Measurements from ENCODE around the gene COL25A1. TPM values are rescaled to one million over a fixed set of nuclear protein-coding genes. Genes with fewer than 3 reads are reported as not detected.

The COL25A1 gene
- total RNA-seq, 1 experiment from 2014 or later: not detected

DNA sequence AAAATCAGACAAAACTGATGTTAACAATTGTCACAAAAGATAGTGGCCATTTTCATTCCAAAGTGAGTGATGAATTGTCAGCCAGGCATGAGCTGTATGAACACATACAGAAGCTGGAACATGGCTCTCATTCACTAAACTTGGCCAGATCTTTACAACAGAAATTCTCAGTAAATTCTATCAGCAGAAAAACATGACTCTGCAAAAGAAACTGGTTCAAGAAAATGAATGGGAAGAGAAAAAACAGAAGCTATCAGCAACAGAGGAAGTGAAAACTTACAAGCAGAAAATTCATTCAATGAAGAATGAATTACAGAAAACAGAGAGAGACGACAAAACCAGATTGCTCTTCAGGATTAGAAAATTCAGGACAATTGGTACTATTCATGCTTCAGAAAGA, 249.6 kb downstream of the COL25A1 start (continued):
- TF ChIP-seq SP1 (IDR thresholded peaks at IDR 0.05; ENCODE audit: low read depth): no peak

DNA sequence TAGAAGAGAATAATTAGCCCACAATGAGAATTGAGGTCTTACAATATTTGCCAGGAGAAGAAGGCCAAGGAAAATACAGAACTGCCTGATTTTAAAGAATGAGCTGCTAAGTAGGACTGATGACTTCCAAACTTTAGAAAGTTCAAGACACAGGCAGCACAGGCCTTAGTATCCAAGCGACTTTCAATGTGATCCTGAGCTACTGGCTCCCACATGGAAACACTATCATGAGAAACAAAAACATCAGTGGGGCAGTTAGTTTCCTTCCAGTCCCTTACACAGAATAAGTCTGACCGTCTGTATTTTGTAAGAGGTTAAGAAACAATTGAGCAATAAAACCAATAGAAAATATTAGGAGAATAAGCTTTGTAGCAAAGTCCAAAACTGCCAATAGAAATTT, 251.4 kb downstream of the COL25A1 start:
- RAD21 ChIA-PET (ENCODE audit: low non-redundant PET in 1 of 2, low total read pairs in 2 of 2, uncharacterized antibody in 2 of 2, unreplicated experiment in 2 of 2): no interaction called here
- no peaks in the 10 kb centered on the region for H3K4me1 ChIP-seq (ENCODE audit: control insufficient read depth in 1 of 2, insufficient read depth in 2 of 2, low read length in 2 of 2)
- H3K36me3 ChIP-seq (ENCODE audit: control insufficient read depth in 1 of 2, insufficient read depth in 2 of 2, low read length in 2 of 2): no peaks in the 10 kb centered on the region
- H3K9me2 ChIP-seq (ENCODE audit: insufficient read depth): no peaks in the 10 kb centered on the region
- no peaks in the 10 kb centered on the region for H3K79me2 ChIP-seq (ENCODE audit: insufficient read depth, low read length)
- H2AFZ ChIP-seq (ENCODE audit: low read depth, low read length, poor library complexity, severe bottlenecking): no peak overlapping the region
- DNase-seq (ENCODE audit: low read depth, low spot score): no peak
- TF ChIP-seq CBX3 (IDR thresholded peaks at IDR 0.05; ENCODE audit: low read depth) (no peak), ZFX (IDR thresholded peaks at IDR 0.05) (no peak), FOSL1 (IDR thresholded peaks at IDR 0.05; ENCODE audit: low read depth) (no peak), TCF7L2 (IDR thresholded peaks at IDR 0.05; ENCODE audit: borderline replicate concordance, extremely low read depth, insufficient read depth, insufficient read length) (no peak), ATF3 (IDR thresholded peaks at IDR 0.05) (no peak), ZNF274 (IDR thresholded peaks at IDR 0.05; ENCODE audit: low read depth, low read length) (no peak), REST (IDR thresholded peaks at IDR 0.05; ENCODE audit: low read depth) (no peak), CTCF (IDR thresholded peaks at IDR 0.05 in 2 of 3, conservative IDR thresholded peaks at IDR 0.05 in 1 of 3; ENCODE audit: borderline replicate concordance in 1 of 3, insufficient read depth in 1 of 3, low read depth in 2 of 3, low read length in 2 of 3) (no peak), ELF1 (IDR thresholded peaks at IDR 0.05; ENCODE audit: borderline replicate concordance, low read depth) (no peak), SIN3A (IDR thresholded peaks at IDR 0.05; ENCODE audit: low read depth) (no peak), RAD21 (IDR thresholded peaks at IDR 0.05; ENCODE audit: low read depth) (no peak), SRF (IDR thresholded peaks at IDR 0.05; ENCODE audit: low read depth) (no peak), POLR2AphosphoS5 (IDR thresholded peaks at IDR 0.05; ENCODE audit: low read depth, low read length) (no peak), CEBPB (IDR thresholded peaks at IDR 0.05; ENCODE audit: low read depth) (no peak), POLR2A (IDR thresholded peaks at IDR 0.05; ENCODE audit: borderline replicate concordance, extremely low read depth, insufficient read depth, insufficient read length) (no peak), SP1 (IDR thresholded peaks at IDR 0.05; ENCODE audit: low read depth) (no peak), JUND (IDR thresholded peaks at IDR 0.05) (no peak), YY1 (IDR thresholded peaks at IDR 0.05; ENCODE audit: extremely low read depth, insufficient replicate concordance, low read depth, low read length) (no peak)
- TF ChIP-seq, protein P1, sequence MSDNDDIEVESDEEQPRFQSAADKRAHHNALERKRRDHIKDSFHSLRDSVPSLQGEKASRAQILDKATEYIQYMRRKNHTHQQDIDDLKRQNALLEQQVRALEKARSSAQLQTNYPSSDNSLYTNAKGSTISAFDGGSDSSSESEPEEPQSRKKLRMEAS (IDR thresholded peaks at IDR 0.05): no peak
- TF ChIP-seq, protein P2, sequence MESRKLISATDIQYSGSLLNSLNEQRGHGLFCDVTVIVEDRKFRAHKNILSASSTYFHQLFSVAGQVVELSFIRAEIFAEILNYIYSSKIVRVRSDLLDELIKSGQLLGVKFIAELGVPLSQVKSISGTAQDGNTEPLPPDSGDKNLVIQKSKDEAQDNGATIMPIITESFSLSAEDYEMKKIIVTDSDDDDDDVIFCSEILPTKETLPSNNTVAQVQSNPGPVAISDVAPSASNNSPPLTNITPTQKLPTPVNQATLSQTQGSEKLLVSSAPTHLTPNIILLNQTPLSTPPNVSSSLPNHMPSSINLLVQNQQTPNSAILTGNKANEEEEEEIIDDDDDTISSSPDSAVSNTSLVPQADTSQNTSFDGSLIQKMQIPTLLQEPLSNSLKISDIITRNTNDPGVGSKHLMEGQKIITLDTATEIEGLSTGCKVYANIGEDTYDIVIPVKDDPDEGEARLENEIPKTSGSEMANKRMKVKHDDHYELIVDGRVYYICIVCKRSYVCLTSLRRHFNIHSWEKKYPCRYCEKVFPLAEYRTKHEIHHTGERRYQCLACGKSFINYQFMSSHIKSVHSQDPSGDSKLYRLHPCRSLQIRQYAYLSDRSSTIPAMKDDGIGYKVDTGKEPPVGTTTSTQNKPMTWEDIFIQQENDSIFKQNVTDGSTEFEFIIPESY (IDR thresholded peaks at IDR 0.05; ENCODE audit: extremely low read depth, insufficient replicate concordance, low read length): no peak
- H3K9ac ChIP-seq (ENCODE audit: low read length): no peak overlapping the region
- POLR2A ChIA-PET: no interaction called here
- CTCF ChIA-PET: no interaction called here
- ATAC-seq: no peak
- H3K27ac ChIP-seq (ENCODE audit: low read depth, low read length): no peak overlapping the region
- no peaks in the 10 kb centered on the region for H3K9me3 ChIP-seq (ENCODE audit: control insufficient read depth in 1 of 2, insufficient read depth in 1 of 2, low read depth in 1 of 2, low read length in 2 of 2)
- H3K4me2 ChIP-seq (ENCODE audit: low read length): no peak overlapping the region
- intact Hi-C loops (cut with micrococcal nuclease): no loop called here
- H4K20me1 ChIP-seq (ENCODE audit: insufficient read depth): no peaks in the 10 kb centered on the region
- BruUV-seq (replicated peaks): no TSS peak
- H3K27me3 ChIP-seq (ENCODE audit: insufficient read depth, low read length): peaks cover 56% of the 10 kb centered on the region
- no peak overlapping the region for H3K4me3 ChIP-seq (replicated peaks in 1 of 2; ENCODE audit: low read depth in 1 of 2, low read length in 2 of 2)
